Measurements from ENCODE around the gene FUT7. TPM values are rescaled to one million over a fixed set of nuclear protein-coding genes. Genes with fewer than 3 reads are reported as not detected.
A peak's percentile ranks its signal among the peaks of the same experiment; 100 is the strongest.

The FUT7 gene
- total and polyA plus RNA-seq, 2 of the 13 experiments (the other 11 are each of a cell fraction or from before 2014, with no cell fraction given) = 0.05 TPM; not detected in 1

GRCh38 chr9:137053944-137054931 lies 22.4 kb upstream of the FUT7 start, which contains the start of gene ENTPD2 (continued):
- TF ChIP-seq FOXM1 (CRISPR knock-in tag; IDR thresholded peaks at IDR 0.05) = no peak
- TF ChIP-seq ZNF512B (CRISPR knock-in tag; IDR thresholded peaks at IDR 0.05; ENCODE audit: borderline replicate concordance) = no peak
- no peak for TF ChIP-seq MAFF (IDR thresholded peaks at IDR 0.05; ENCODE audit: low read depth, low read length)
- TF ChIP-seq FOXO4 (CRISPR knock-in tag; conservative IDR thresholded peaks at IDR 0.05) = peak; percentile 94; the same call in 1 of the 2 replicates
- TF ChIP-seq ZBTB10 (CRISPR knock-in tag; IDR thresholded peaks at IDR 0.05; ENCODE audit: borderline replicate concordance) = peak; percentile 49; the same call in 1 of the 2 replicates
- no peak for TF ChIP-seq BCLAF1 (IDR thresholded peaks at IDR 0.05)
- peak in 1 of 2 experiments; percentile 29; a peak in 1 of 4 replicates for TF ChIP-seq POLR2A (IDR thresholded peaks at IDR 0.05; ENCODE audit: insufficient read depth in 1 of 2, low read depth in 2 of 2, low read length in 2 of 2)
- peak; percentile 50; the same call in 1 of the 2 replicates for TF ChIP-seq ZNF790 (CRISPR knock-in tag; IDR thresholded peaks at IDR 0.05; ENCODE audit: borderline replicate concordance)
- no peak for TF ChIP-seq EP300 (IDR thresholded peaks at IDR 0.05; ENCODE audit: low read depth in 2 of 2, low read length in 2 of 2)
- no peak for TF ChIP-seq EP300 (CRISPR knock-in tag; IDR thresholded peaks at IDR 0.05; ENCODE audit: borderline replicate concordance)
- peak; percentile 5; the same call in 1 of the 2 replicates for TF ChIP-seq NR2F2 (IDR thresholded peaks at IDR 0.05; ENCODE audit: borderline replicate concordance, low read depth)
- 0 out of 2 replicates have a peak, but pooled peaks have one; percentile 39 for TF ChIP-seq HNF1B (CRISPR knock-in tag; IDR thresholded peaks at IDR 0.05)
- TF ChIP-seq ZMYM2 (CRISPR knock-in tag; IDR thresholded peaks at IDR 0.05) = no peak
- peak; percentile 51; the same call in 1 of the 2 replicates for TF ChIP-seq E2F1 (CRISPR knock-in tag; IDR thresholded peaks at IDR 0.05)
